AG20443 (cell line): ENCODE data around the gene SORCS2.

Experiments used
- DNase-seq: peaks from one replicate; pipeline ENCODE4 v3.0.0; 2012; ENCODE audit warnings: low spot score, mixed read lengths

SORCS2 gene

GRCh38 chr4:7291372-7292114 is 99.2 kb downstream of the SORCS2 start:
- DNase-seq = peak; percentile 37

- DNase-seq = no peak
Measured at GRCh38 chr4:7293703-7294102, 101.4 kb downstream of the SORCS2 start.

GRCh38 chr4:7294176-7294756 is 101.9 kb downstream of the SORCS2 start:
- DNase-seq = no peak

- no peak for DNase-seq
Measured at GRCh38 chr4:7295197-7295910, 103.0 kb downstream of the SORCS2 start.

- DNase-seq = peak; percentile 81
Measured at GRCh38 chr4:7295911-7296660, 103.7 kb downstream of the SORCS2 start.

GRCh38 chr4:7296661-7297335 is 104.5 kb downstream of the SORCS2 start:
- DNase-seq = no peak

- DNase-seq = no peak
Measured at GRCh38 chr4:7297374-7297773, 105.0 kb downstream of the SORCS2 start.

- no peak for DNase-seq
Measured at GRCh38 chr4:7297881-7298280, 105.5 kb downstream of the SORCS2 start.

- no peak for DNase-seq
Measured at GRCh38 chr4:7298619-7299009, 106.3 kb downstream of the SORCS2 start.

GRCh38 chr4:7299010-7299907 is 106.9 kb downstream of the SORCS2 start:
- DNase-seq = no peak

- no peak for DNase-seq
Measured at GRCh38 chr4:7299908-7300710, 107.8 kb downstream of the SORCS2 start.

GRCh38 chr4:7300711-7301095 is 108.4 kb downstream of the SORCS2 start:
- no peak for DNase-seq

GRCh38 chr4:7301126-7301785 is 108.9 kb downstream of the SORCS2 start:
- no peak for DNase-seq

- DNase-seq = no peak
Measured at GRCh38 chr4:7301846-7302630, 109.7 kb downstream of the SORCS2 start.

- DNase-seq = no peak
Measured at GRCh38 chr4:7302781-7303404, 110.6 kb downstream of the SORCS2 start.

GRCh38 chr4:7303561-7303960 is 111.2 kb downstream of the SORCS2 start:
- DNase-seq = no peak

GRCh38 chr4:7304436-7304835 is 112.1 kb downstream of the SORCS2 start:
- DNase-seq = no peak
